ENCODE measurements around the gene CORIN. TPM values are rescaled to one million over a fixed set of nuclear protein-coding genes. Genes with fewer than 3 reads are reported as not detected.
A peak's percentile ranks its signal among the peaks of the same experiment; 100 is the strongest.
"Not testable (repeated sequence)": the region's sequence is repeated elsewhere in the genome, so short reads cannot be mapped to it uniquely, and the experiment has no call there.

Gene CORIN
- polyA plus RNA-seq, 1 donor: 0.83 TPM

DNA sequence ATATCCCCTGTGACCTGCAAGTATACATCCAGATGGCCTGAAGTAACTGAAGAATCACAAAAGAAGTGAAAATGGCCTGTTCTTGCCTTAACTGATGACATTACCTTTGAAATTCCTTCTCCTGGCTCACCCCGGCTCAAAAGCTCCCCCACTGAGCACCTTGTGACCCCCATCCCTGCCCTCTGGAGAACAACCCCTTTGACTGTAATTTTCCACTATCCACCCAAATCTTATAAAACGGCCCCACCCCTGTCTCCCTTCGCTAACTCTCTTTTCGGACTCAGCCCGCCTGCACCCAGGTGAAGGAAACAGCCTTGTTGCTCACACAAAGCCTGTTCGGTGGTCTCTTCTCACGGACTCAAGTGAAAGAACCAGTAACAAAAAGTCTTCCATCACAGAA is 69.9 kb downstream of the CORIN start:
- DNase-seq: not testable (repeated sequence)

DNA sequence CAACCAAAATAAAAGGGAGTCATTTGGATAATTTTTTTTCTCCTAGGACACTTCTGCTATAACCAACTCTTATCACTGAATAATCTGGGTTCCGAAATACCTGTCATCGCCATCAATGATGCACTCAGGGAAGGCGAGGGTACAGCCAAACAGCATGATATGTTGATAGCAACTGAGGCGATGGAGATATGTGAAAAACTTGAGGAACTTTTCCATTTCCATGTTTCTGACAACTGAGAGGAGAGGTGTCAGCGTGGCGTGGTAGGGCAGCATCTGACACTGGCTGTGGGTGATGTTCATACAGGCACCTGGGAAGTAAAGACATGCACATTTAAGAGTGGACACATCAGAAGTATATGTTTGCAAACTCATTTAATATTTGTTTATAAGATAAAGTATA is 74.6 kb downstream of the CORIN start:
- DNase-seq: no peak

DNA sequence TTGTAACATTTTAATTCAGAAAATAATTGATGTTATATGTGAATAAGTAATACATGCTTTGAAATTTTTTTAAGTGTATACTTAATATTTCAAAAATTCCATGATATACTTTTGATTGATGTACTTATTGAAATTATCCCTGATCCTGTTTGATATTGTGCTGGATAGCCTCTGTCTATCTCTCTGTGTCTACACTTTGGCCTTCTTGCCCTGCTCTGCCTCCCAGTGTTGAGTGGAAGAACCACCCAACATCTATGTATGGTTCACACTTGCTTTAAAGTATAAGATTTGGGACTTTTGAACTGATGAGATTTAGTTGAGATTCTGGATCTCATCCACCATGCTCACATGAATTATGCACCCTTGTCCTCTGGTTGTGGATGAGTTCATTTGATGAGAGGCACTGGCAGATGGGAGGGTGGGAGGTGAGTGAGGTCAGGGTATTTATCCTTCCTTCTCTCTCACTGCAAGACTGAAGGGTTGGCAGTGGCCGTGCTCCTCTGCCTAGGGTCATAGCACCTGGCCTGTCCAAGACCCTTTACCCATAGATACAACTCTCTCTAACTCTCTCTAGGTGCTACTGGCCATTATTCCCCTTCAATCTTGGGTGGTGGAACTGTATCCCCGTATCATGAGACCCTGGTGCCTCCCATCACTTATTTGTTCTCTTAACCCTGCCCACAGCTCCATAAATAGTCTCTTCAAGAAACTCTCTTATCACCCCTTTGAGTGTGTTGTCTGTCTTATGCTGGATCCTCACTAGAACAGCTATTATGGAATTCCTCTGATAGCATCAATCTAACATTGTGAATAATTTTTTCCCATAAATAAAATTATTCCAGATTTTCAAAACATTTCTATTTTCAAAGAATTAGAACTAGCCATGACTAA is 75.2 kb downstream of the CORIN start:
- DNase-seq: no peak

DNA sequence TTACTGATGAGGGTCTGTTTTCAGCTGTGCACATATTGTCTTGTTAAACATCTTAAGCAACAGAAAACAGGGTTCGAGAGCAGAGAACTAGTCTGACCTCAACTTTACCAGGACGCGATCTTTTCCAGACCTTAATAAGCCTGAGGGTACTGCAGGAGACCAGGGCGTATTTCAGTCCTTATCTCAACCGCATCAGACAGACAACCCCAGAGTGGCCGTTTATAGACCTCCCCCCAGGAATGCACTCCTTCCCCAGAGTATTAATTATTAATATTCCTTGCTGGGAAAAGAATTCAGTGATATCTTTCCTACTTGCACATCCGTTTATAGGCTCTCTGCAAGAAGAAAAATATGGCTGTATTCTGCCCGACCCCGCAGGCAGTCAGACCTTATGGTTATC is 84.6 kb downstream of the CORIN start:
- not testable (repeated sequence) for DNase-seq

DNA sequence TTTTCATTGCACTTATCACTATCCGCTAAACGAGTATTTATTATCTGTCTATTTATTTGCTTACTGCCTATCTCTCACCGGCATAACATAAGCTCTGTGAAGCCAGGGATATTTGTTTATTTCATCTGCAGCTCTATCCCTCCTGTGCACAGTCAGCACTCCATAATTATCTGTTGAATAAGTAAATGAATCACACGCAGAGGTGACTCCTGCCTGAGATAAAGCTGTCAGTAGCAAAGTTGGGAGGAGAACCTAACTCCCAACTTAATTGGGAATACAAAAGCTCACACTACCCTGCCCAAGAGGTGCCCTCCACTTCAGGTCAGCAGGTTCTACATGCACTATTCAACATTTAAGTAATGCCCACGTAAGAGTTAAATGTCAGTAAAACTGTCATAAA is 85.7 kb downstream of the CORIN start:
- no peak for DNase-seq

DNA sequence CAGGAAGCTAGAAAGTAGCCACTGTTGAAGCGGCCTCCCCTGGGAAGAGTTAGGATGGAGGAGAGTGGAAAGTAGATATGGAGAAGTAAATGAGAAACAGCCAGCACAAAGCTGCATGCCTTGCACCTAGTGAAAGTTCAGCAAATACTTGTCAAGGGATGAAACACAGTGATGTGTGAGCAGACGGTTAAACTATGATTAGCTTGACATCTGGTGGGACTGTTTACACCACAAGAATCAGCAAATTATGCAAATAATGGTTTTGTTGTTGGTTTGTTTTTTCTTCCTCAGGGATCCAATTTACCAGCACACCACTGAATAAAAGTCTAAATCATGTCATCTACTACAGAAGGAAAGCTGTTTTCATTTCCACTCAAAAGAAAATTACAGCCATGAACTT is 87.1 kb downstream of the CORIN start:
- DNase-seq: no peak

DNA sequence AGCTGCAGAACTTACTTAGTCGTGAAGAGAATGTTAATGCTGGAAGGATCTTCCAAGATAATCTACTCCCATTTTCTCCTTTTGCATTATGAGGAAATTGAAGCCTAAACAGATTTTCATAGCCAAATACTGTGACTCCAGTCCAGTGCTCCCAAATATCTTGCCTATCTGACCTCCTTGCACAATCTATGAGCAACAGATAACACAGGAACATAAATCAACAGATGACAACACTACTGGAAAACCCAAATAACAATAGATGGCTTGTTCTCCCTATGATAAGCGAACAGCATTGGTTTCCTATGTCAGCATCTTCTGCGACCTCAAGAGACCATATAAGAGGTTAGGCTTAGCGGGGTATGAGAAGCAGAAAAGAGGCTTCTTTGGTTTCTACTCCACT is 88.0 kb downstream of the CORIN start:
- DNase-seq: no peak

DNA sequence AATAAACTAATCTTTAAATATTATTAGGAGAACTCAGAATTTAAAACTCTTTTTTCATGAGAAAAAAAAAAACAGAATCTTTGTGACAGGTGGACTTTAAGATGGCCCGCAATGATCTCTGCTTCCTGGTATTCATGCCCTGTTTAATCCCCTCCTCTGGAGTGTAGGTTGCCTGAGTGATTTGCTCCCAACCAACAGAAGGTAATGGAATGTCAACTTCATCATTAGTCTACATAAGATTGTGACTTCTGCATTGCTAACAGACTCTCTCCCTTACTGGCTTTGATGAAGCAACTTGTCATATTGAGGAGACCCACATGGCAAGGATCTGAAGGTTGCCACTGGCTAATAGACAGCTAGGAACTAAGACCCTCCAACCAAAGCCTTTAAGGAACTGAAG is 88.8 kb downstream of the CORIN start:
- no peak for DNase-seq

DNA sequence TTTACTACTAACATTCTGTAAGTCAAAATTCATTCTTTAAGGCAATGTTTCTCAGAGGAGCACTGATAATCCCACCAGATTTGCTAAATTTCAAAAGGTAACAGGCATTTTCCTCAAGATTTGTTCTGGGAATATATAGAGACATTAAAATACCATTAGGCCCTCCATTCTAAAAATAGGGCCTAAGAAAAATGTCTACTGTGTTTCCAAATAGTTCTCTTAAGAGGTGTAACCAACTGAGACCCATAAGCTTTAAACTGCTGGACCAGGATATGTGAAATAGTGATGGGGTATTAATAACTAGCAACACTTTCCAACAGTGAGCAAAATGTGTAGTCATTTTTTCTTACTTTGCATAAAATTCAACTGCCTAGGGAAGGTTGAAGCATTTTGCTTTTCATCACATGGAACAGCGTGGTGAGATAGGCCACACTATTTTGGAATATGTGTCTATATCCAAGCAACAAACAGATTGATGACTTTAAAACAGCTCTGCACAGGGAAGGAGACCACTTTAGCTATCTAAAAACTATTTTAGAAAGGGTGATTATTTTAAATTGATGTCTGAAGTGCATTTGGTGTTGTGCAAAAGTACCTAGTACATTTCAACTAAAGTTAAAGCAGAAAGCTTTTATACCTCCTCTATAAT is 89.9 kb downstream of the CORIN start:
- DNase-seq: no peak

DNA sequence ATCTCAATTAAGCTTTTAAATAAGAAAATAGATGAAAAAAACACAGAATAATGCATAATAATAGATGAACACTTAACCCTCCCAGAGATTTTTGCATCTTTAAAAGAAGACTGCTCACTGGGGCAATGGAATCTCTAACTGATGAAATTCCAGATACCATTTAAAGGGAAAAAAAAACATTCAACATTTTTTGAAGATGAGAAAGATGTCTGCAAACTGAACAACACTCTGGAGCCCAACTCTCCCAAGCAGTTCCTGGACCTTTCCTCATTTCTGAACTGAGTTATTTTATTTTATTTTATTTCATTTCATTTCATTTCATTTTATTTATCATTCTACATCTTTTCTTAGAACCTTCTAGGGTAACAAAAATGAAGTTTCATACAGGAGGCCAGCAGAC is 90.7 kb downstream of the CORIN start:
- no peak for DNase-seq

DNA sequence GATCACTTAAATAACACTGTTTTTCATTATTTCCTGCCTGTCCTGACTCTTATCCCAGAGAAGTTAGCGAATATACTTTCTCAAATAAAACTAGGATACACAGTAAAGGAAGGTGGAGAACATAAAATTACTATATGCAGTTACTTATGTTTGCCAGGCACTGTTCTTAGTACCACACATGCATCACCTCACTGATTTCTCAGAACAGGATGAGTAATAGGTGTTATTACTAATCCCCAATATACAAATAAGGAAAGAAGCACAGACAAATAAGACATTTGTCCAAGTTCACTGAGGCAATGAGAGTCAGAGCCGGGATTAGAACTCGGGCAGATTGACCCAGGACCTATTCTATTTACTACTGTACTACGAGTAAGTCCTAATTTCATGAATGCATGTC is 91.7 kb downstream of the CORIN start:
- no peak for DNase-seq

DNA sequence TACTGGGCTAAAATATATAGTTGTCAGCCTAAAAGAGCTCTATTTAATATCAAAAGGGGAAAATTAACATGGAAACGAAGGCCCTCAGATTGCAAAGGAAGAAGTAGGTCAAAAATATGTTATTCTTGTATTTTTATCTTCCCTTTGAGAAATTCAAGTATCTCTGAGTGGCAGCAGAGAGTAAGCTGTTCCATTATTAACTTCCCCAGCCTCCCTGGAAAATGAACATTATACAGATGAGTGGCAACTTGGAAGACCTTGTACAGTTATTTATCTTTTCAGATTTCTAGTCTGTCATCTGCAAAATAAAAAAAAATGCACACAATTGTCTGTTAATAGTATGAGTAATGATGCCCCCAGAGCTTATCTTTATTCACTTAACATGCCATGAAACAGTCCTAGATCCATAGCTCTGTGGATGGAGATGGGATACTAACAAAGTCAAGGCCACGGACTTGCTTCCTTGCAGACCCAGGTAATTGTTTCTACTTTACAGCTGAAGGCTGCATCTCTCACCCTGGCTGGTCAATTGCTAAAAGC is 93.0 kb downstream of the CORIN start:
- DNase-seq: no peak

DNA sequence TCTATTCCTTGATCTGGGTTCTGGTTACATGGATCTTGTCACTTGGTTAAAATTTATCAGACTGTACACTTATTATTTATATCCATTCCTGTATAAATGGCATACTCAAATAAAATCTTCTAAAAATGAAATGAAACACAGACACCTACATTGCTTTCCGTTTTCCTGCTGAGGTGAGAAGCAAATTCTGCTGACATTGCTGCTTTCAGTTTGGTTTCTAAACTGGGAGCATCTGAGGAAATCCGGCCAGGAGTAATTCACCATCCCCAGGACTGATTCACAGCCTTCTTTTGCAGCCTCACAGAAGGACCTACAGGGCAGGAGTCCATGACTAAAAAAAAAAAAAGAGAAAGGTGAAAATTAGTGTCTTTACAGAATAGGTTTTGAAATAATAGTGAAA is 93.6 kb downstream of the CORIN start:
- no peak for DNase-seq

DNA sequence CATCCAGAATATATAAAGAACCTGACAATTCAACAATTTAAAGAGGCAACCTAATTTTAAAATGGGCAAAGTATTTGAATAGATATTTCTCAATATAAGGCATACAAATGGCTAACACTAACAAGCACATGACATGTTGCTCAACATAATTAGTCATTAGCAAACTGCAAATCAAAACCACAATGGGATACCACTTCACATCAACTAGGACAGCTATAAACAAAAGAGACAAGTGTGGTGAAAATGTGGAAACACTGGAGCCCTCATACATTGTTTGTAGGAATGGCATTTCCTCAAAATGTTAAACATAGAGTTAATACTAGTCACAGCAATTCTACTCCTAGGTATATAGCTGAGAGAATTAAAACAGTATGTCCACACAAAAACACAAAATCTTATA is 96.7 kb downstream of the CORIN start:
- DNase-seq: no peak

DNA sequence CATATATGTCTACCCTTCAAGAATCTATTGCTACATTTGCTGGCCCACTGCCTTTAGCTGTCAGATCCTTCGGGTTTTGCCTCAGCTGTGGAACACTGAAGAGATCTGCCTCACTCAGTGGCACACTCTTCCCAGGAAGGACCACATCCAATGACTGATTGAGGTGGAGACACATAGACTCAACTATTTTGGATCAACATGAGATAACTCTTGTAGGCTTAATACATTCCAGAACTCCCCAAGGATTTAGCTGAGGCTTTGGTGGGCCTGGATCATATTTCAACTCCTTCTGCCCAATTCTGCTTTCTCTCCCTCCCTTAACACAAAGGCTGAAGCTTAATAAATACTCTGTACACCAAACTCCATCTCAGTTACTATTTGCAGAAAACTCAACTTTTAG is 100.5 kb downstream of the CORIN start:
- no peak for DNase-seq

DNA sequence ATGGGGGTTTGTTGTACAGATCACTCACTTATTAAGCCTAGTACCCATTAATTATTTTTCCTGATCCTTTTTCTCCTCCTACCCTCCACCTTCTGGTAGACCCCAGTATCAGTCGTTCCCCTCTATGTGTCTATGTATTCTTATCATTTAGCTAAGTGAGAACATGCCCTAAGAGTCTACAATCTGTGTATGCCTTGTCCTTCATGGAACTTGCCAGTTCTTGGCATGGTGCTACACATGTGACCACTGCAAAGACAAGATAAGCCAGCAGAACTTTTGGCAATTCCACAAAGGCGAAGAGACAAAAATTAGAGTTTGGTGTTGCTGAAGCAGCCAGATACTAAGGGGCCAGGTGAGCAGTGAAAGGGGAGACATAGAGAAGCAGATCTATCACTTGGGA is 101.3 kb downstream of the CORIN start:
- no peak for DNase-seq

DNA sequence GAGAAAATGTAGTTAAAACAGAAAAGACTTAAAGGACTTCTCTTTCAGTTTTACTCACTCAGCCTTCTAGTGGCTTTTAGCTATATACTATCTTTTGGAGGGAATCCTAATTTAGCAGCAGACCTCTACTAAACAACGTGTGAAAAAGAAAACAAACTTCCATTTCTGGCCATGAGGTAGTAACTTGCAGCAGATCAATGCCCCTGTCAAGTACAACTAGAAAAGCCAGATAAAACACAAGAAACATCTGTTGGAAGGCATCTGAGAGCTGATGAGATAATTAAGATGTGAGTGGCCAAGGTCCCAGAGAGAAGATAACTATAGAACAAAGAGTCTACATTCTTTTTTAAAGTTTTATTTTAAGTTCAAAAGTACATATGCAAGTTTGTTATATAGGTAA is 101.7 kb downstream of the CORIN start:
- DNase-seq: no peak

DNA sequence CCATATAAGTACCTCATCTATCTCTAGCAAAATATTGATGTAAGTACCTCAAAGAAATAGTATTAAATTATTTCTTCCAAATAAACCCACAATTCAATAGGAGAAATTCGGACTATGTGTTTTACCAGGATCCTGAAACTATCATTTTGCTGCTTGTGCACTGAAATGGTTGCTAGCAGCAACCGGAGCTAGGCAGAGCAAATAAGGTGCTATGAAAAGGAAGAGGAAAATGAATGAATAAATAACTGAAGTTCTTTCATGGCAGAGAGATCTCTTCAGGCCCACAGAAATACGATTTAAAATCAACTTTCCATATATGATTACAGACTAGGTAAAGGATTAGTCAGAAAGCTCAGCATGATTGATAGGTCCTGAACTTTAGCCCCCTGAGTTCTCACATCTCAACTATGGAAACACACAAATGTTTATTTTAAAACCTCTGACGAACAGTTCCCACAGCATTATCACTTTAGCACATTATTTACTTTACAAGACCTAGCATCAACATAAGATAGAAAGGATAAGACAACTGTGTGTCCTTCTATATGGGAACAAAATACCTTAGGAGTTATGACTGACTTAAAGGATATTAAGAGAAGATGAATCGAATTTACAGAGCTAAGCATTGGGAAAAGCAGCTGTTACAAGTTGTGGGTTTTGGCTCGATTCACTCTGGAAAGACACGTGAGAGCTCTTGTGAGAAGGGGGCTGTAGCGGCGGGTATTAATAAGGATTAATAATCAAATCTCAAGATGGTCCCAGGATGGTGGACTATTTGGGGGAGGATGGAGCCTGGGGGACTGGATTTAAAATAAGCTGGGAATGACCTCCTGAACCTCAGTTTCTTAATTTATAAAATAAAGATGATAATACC is 104.3 kb downstream of the CORIN start:
- DNase-seq: peak; percentile 41

DNA sequence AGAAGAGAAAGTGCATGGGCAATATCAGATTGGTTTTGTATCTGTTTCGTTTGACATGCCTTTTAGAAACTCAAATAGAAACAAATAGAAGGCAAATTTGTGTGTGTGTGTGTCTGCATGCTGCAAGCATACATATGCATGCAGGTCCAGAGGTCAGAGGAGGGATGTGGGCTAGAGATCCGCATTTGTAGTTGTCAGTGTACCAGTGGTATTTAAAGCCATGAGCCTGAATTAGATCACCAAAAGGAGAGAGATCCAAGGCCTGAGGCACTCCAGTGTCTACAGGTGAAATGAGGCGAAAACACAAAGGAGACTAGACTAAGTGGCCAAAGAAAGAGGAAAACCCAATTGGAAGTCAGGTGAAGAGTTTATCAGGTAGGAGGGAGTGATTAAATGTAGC is 106.7 kb downstream of the CORIN start:
- DNase-seq: no peak

DNA sequence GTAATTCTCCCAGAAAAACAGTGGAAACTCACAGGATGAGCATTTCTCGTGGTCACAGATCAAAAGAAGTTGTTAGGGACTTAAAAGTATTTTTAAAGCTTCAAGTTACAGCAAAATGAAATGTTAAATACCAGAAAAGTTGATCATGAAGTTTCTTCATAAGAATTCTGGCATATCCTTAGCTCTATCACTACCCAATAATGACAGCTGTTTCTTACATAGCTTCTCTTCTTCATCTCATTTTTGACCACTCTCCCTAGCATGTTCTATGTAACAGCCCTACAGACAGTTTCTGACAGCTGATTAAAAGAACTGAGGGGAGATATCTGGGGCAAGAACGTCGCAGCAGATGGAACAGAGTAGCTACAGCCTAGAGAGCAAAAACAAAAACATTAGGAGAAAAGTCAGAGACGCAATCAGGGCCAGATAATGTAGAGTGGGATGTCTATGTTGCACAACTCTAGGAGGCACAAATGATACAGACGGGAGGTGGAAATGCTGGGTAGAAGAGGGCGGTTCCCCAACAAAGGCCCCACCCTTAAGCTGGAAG is 108.7 kb downstream of the CORIN start:
- no peak for DNase-seq

DNA sequence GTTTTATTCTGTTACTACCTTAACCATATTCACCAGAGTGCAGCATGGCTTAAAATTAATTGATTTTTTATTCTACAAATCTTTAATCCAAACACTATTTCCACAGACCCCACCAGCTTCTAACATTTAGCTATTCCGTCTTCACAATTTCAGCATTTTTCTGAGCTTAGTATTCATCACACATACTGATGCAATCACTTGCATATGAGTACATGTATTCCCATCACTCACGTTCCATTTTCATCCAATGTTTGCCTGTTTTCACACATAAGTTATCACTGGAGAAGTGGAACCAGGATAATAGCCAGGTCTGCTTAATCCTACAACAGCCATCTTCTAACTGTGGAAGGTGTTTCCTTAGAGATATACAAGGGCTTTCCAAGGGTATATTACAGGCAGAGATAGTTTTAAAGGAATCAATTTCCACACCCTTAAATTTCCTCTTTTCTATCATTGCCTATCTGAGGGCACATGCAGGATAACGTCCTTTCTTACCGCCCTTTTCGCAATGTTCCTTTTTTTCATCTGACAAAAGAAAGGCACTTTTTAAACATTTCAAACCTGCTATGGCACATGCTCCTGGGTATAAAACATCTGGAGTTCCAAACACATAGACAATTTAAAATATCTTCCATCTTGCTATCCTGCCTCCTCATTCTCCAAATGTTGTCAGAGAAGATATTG is 115.8 kb downstream of the CORIN start:
- no peak for DNase-seq

DNA sequence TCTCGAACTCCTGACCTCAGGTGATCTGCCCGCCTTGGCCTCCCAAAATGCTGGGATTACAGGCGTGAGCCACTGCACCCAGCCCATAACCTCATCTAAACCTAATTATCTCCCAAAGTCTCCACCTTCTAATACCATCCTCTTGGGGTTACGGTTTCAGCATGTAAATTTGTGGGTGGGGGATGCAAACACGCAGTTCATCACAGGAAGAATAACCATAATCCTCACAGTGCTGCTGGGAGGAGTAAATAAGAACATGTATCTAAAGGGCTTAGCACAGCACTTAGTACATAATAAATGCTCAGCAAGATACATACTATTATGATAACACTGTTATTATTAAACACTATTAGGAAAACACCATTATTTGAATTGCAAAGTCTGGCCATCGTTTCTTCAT is 116.4 kb downstream of the CORIN start:
- no peak for DNase-seq
